ENCODE data around the gene NADSYN1. TPM values are rescaled to one million over a fixed set of nuclear protein-coding genes. Genes with fewer than 3 reads are reported as not detected.

Gene NADSYN1
- total RNA-seq, 1 donor from 2014 or later = 66.7 TPM

- TF ChIP-seq, protein P1, sequence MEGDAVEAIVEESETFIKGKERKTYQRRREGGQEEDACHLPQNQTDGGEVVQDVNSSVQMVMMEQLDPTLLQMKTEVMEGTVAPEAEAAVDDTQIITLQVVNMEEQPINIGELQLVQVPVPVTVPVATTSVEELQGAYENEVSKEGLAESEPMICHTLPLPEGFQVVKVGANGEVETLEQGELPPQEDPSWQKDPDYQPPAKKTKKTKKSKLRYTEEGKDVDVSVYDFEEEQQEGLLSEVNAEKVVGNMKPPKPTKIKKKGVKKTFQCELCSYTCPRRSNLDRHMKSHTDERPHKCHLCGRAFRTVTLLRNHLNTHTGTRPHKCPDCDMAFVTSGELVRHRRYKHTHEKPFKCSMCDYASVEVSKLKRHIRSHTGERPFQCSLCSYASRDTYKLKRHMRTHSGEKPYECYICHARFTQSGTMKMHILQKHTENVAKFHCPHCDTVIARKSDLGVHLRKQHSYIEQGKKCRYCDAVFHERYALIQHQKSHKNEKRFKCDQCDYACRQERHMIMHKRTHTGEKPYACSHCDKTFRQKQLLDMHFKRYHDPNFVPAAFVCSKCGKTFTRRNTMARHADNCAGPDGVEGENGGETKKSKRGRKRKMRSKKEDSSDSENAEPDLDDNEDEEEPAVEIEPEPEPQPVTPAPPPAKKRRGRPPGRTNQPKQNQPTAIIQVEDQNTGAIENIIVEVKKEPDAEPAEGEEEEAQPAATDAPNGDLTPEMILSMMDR (IDR thresholded peaks at IDR 0.05; ENCODE audit: insufficient read depth, low read length, poor library complexity, severe bottlenecking) = no peak
- DNase-seq (ENCODE audit: low read depth) = no peak
- Histone ChIP-seq H3K36me3 (ENCODE audit: control insufficient read depth, insufficient read depth, low read length) (peaks cover 2% of the 10 kb centered on the region), H3K4me3 (ENCODE audit: low read depth, low read length) (no peak overlapping the region), H3K27me3 (ENCODE audit: control insufficient read depth, insufficient read depth, low read length) (no peaks in the 10 kb centered on the region)
Measured at GRCh38 chr11:71472941-71473792, 20.2 kb downstream of the NADSYN1 start.

- H3K27me3 ChIP-seq (ENCODE audit: control insufficient read depth, insufficient read depth, low read length) = no peaks in the 10 kb centered on the region
- H3K36me3 ChIP-seq (ENCODE audit: control insufficient read depth, insufficient read depth, low read length) = peaks cover 2% of the 10 kb centered on the region
Measured at GRCh38 chr11:71473793-71474080, 20.7 kb downstream of the NADSYN1 start.

DNA sequence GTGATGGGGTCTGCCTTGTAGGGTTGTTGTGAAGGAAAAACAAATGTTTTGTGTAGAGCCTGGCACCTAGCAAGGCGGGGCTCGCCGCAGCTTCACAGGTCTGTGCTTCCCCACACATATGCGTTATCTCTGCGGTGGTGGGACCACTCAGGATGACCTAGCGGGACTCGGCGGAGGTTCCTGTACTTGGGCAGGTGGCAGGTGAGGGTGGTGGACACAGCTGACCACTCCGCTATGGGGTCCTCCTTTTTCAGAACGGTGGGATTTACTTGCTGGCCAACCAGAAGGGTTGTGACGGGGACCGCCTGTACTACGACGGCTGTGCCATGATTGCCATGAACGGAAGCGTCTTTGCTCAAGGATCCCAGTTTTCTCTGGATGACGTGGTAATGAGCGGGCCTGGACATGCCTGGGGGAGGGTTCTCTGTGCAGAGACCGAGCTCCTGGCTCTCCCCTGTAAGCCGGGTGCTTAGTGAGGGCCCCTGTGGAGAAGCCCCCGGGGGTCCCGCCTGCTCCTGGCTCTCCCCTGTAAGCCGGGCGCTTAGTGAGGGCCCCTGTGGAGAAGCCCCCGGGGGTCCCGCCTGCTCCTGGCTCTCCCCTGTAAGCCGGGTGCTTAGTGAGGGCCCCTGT, 21.3 kb downstream of the NADSYN1 start:
- TF ChIP-seq, protein P1 (IDR thresholded peaks at IDR 0.05; ENCODE audit: insufficient read depth, low read length, poor library complexity, severe bottlenecking) = no peak
- no peak for DNase-seq (ENCODE audit: low read depth)
- Histone ChIP-seq H3K27me3 (ENCODE audit: control insufficient read depth, insufficient read depth, low read length) (no peaks in the 10 kb centered on the region), H3K36me3 (ENCODE audit: control insufficient read depth, insufficient read depth, low read length) (peaks cover 3% of the 10 kb centered on the region), H3K4me3 (ENCODE audit: low read depth, low read length) (no peak overlapping the region)

More at GRCh38 chr11:71473793-71474080, 20.7 kb downstream of the NADSYN1 start:
- DNase-seq (ENCODE audit: low read depth) = no peak
- TF ChIP-seq, protein P1 (IDR thresholded peaks at IDR 0.05; ENCODE audit: insufficient read depth, low read length, poor library complexity, severe bottlenecking) = no peak
- no peak overlapping the region for H3K4me3 ChIP-seq (ENCODE audit: low read depth, low read length)

GRCh38 chr11:71474771-71475483, 21.9 kb downstream of the NADSYN1 start:
- Histone ChIP-seq H3K27me3 (ENCODE audit: control insufficient read depth, insufficient read depth, low read length) (no peaks in the 10 kb centered on the region), H3K36me3 (ENCODE audit: control insufficient read depth, insufficient read depth, low read length) (peaks cover 3% of the 10 kb centered on the region), H3K4me3 (ENCODE audit: low read depth, low read length) (no peak overlapping the region)
- no peak for DNase-seq (ENCODE audit: low read depth)
- TF ChIP-seq, protein P1 (IDR thresholded peaks at IDR 0.05; ENCODE audit: insufficient read depth, low read length, poor library complexity, severe bottlenecking) = no peak

DNA sequence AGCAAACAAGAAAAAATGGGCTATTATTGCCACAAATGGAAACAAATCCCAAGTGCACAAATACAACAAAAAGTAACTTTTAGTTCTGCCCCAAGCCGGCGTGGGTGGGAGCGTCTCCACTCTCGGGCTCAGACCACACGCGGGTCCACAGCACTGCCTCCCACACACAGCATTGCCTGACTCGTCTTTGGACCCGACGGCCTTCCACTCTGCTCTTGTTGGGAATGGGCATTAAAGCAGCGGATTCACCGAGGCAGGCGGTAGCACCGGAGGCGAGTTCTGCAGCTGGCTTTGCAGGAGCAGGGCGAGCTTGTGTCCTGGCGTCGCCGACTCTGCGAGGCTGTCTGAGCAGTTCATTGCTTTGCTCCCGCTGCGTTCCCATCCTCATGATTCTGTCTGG, 23.0 kb downstream of the NADSYN1 start:
- Histone ChIP-seq H3K27me3 (ENCODE audit: control insufficient read depth, insufficient read depth, low read length) (no peaks in the 10 kb centered on the region), H3K4me3 (ENCODE audit: low read depth, low read length) (no peak overlapping the region), H3K36me3 (ENCODE audit: control insufficient read depth, insufficient read depth, low read length) (peaks cover 3% of the 10 kb centered on the region)
- TF ChIP-seq, protein P1 (IDR thresholded peaks at IDR 0.05; ENCODE audit: insufficient read depth, low read length, poor library complexity, severe bottlenecking) = no peak
- no peak for DNase-seq (ENCODE audit: low read depth)
